H1 (cell line): Measurements from ENCODE around the gene CSNK1D. TPM values are rescaled to one million over a fixed set of nuclear protein-coding genes. Genes with fewer than 3 reads are reported as not detected.

Source experiments
- CTCF ChIA-PET: fragments of 300-600 bp; sonication (Branson Sonifier 250); formaldehyde crosslinking; loops from one replicate; lab custom pipeline; 2021; ENCODE audit not compliant: partially characterized antibody; lab: Charles Lee
- POLR2A ChIA-PET: fragments of 300-600 bp; sonication (Branson Sonifier 250); formaldehyde crosslinking; loops from one replicate; lab custom pipeline; 2021; ENCODE audit warnings: inconsistent platforms; ENCODE audit not compliant: partially characterized antibody; lab: Charles Lee
- DNase-seq, 2 experiments: peaks; one replicate each; pipeline versions ENCODE4 v3.0.0 to v3.0.0-alpha.2; 2010 to 2022; ENCODE audit warnings: low spot score in 2 of 2, low read depth in 1 of 2, mixed read lengths in 1 of 2
- FAIRE-seq: peaks from 2 replicates; lab custom pipeline; 2011; peaks lifted over from hg19 to GRCh38; lab: Jason Lieb, UNC
- H2AFZ ChIP-seq: 2 replicates; pipeline ENCODE4 v1.8.1; 2012; ENCODE audit warnings: low read length, inconsistent platforms
- H2AK5ac ChIP-seq: 2 replicates; pipeline ENCODE4 v1.6.1; 2013; ENCODE audit warnings: low read depth, low read length
- H2BK120ac ChIP-seq: replicated peaks from 2 replicates; pipeline ENCODE3; 2013; ENCODE audit warnings: low read depth, low read length, inconsistent platforms
- H2BK12ac ChIP-seq: 2 replicates; pipeline ENCODE4 v1.6.1; 2013; ENCODE audit warnings: low read depth, low read length
- H2BK15ac ChIP-seq: 2 replicates; pipeline ENCODE4 v1.6.1; 2013; ENCODE audit warnings: low read length
- H2BK20ac ChIP-seq: 2 replicates; pipeline ENCODE4 v1.6.1; 2013; ENCODE audit warnings: low read length
- H2BK5ac ChIP-seq: 2 replicates; pipeline ENCODE4 v1.6.1; 2013; ENCODE audit warnings: low read depth, low read length
- H3K14ac ChIP-seq: 2 replicates; pipeline ENCODE4 v1.6.1; 2013; ENCODE audit warnings: inconsistent platforms; ENCODE audit not compliant: insufficient read length
- H3K18ac ChIP-seq: 2 replicates; pipeline ENCODE4 v1.6.1; 2013; ENCODE audit warnings: low read length; ENCODE audit errors: extremely low read depth
- H3K23ac ChIP-seq: 2 replicates; pipeline ENCODE4 v1.6.1; 2013; ENCODE audit warnings: inconsistent platforms; ENCODE audit not compliant: insufficient read length
- H3K23me2 ChIP-seq: 2 replicates; pipeline ENCODE4 v1.6.1; 2013; ENCODE audit warnings: low read depth, low read length
- H3K27ac ChIP-seq: 2 replicates; pipeline ENCODE4 v1.6.1; 2011; ENCODE audit warnings: low read depth, low read length, inconsistent platforms
- H3K27me3 ChIP-seq, 4 experiments: replicated peaks in 1 of 4; 1 replicate in 1 of 4; 2 replicates in 3 of 4; pipeline versions ENCODE4 v1.6.1 to v1.8.1; 2011 to 2013; ENCODE audit warnings: low read length in 3 of 4, mild to moderate bottlenecking in 3 of 4, inconsistent platforms in 2 of 4, mixed read lengths in 2 of 4, moderate library complexity in 1 of 4; ENCODE audit not compliant: control insufficient read depth in 3 of 4, insufficient read depth in 3 of 4; ENCODE audit errors: extremely low read depth in 1 of 4
- H3K36me3 ChIP-seq, 4 experiments: 2 replicates each; pipeline versions ENCODE4 v1.6.1 to v1.8.1; 2011 to 2013; ENCODE audit warnings: mild to moderate bottlenecking in 4 of 4, low read length in 3 of 4, moderate library complexity in 2 of 4, control low read depth in 1 of 4, inconsistent platforms in 1 of 4; ENCODE audit not compliant: insufficient read depth in 4 of 4, control insufficient read depth in 2 of 4
- H3K4ac ChIP-seq: replicated peaks from 2 replicates; pipeline ENCODE3; 2013; ENCODE audit warnings: low read length, low read depth, mixed read lengths, inconsistent platforms; ENCODE audit not compliant: insufficient read length
- H3K4me1 ChIP-seq, 4 experiments: replicated peaks in 1 of 4; 1 replicate in 1 of 4; 2 replicates in 3 of 4; pipeline versions ENCODE4 v1.6.1 to v1.8.1; 2011 to 2013; ENCODE audit warnings: low read length in 3 of 4, inconsistent platforms in 2 of 4, mixed read lengths in 1 of 4; ENCODE audit not compliant: insufficient read depth in 4 of 4, control insufficient read depth in 3 of 4
- H3K4me2 ChIP-seq, 2 experiments: 2 replicates each; pipeline versions ENCODE4 v1.6.1 to v1.8.1; 2011 to 2013; ENCODE audit warnings: low read depth in 2 of 2, low read length in 2 of 2, control low read depth in 1 of 2, inconsistent platforms in 1 of 2, mild to moderate bottlenecking in 1 of 2; ENCODE audit not compliant: insufficient read depth in 1 of 2
- H3K4me3 ChIP-seq, 4 experiments: fragments of 200-600, 300-600 bp in 1 of 4; sonication (generic), shearing (Covaris generic), sonication (Bioruptor Twin) in 1 of 4; 2 replicates each; pipeline versions ENCODE4 v1.5.1 to v1.8.1; 2011 to 2016; ENCODE audit warnings: low read length in 4 of 4, low read depth in 3 of 4, control low read depth in 2 of 4, inconsistent platforms in 2 of 4, mild to moderate bottlenecking in 2 of 4, mixed read lengths in 1 of 4, moderate library complexity in 1 of 4; ENCODE audit not compliant: insufficient read depth in 2 of 4; ENCODE audit errors: extremely low read depth in 1 of 4
- H3K56ac ChIP-seq: replicated peaks from 2 replicates; pipeline ENCODE3; 2013; ENCODE audit warnings: low read depth, mild to moderate bottlenecking, mixed read lengths, low read length, inconsistent platforms; ENCODE audit not compliant: insufficient read length
- H3K79me1 ChIP-seq: 2 replicates; pipeline ENCODE4 v1.6.1; 2013; ENCODE audit warnings: low read depth, low read length, control low read depth
- H3K79me2 ChIP-seq, 2 experiments: 2 replicates each; pipeline versions ENCODE4 v1.6.1 to v1.8.1; 2012 to 2013; ENCODE audit warnings: low read length in 2 of 2, mild to moderate bottlenecking in 2 of 2, inconsistent platforms in 1 of 2; ENCODE audit not compliant: insufficient read depth in 2 of 2, control insufficient read depth in 1 of 2
- H3K9ac ChIP-seq, 4 experiments: replicated peaks in 1 of 4; 1 replicate in 1 of 4; 2 replicates in 3 of 4; pipeline versions ENCODE4 v1.6.1 to v1.8.1; 2011 to 2013; ENCODE audit warnings: low read depth in 3 of 4, low read length in 3 of 4, control low read depth in 2 of 4, mild to moderate bottlenecking in 2 of 4, moderate library complexity in 2 of 4, inconsistent platforms in 1 of 4; ENCODE audit errors: extremely low read depth in 1 of 4
- H3K9me3 ChIP-seq, 2 experiments: 2 replicates each; pipeline versions ENCODE4 v1.6.1 to v1.8.1; 2012 to 2013; ENCODE audit warnings: mild to moderate bottlenecking in 2 of 2, moderate library complexity in 2 of 2, control low read depth in 1 of 2, inconsistent platforms in 1 of 2, low read depth in 1 of 2, low read length in 1 of 2, mixed read lengths in 1 of 2; ENCODE audit not compliant: insufficient read depth in 2 of 2
- H4K20me1 ChIP-seq, 2 experiments: replicated peaks in 1 of 2; 2 replicates each; pipeline versions ENCODE3 to v1.8.1; 2011 to 2013; ENCODE audit warnings: inconsistent platforms in 2 of 2, low read length in 2 of 2, mild to moderate bottlenecking in 1 of 2; ENCODE audit not compliant: insufficient read depth in 2 of 2, control insufficient read depth in 1 of 2
- H4K5ac ChIP-seq: 2 replicates; pipeline ENCODE4 v1.6.1; 2013; ENCODE audit warnings: low read length, low read depth, mixed read lengths, inconsistent platforms; ENCODE audit not compliant: insufficient read length
- H4K8ac ChIP-seq: 2 replicates; pipeline ENCODE4 v1.8.0; 2013; ENCODE audit warnings: mild to moderate bottlenecking, moderate library complexity, low read length, inconsistent platforms; ENCODE audit not compliant: insufficient read depth; ENCODE audit errors: extremely low read depth
- H4K91ac ChIP-seq: replicated peaks from 2 replicates; pipeline ENCODE3; 2013; ENCODE audit warnings: low read length, mixed read lengths, inconsistent platforms; ENCODE audit not compliant: insufficient read length
- ASH2L ChIP-seq: fragments of 200-600, 300-600 bp; sonication (generic); IDR thresholded peaks from one replicate; pipeline ENCODE4 v1.7.1; 2017; ENCODE audit warnings: low read length
- BACH1 ChIP-seq: IDR thresholded peaks from 2 replicates; pipeline ENCODE4 v1.6.1; 2012; ENCODE audit warnings: low read length, improper control_type of control experiment
- CEBPB ChIP-seq: IDR thresholded peaks from 2 replicates; pipeline ENCODE4 v1.6.1; 2012; ENCODE audit warnings: low read depth, low read length
- EP300 ChIP-seq, 2 experiments: IDR thresholded peaks; 1 replicate in 1 of 2; 2 replicates in 1 of 2; pipeline ENCODE4 v1.6.1; 2011 to 2012; ENCODE audit warnings: low read depth in 2 of 2, low read length in 2 of 2, mild to moderate bottlenecking in 2 of 2, borderline replicate concordance in 1 of 2, inconsistent platforms in 1 of 2, moderate library complexity in 1 of 2
- KDM4A ChIP-seq: IDR thresholded peaks from one replicate; pipeline ENCODE4 v1.7.1; 2012; ENCODE audit warnings: low read depth, mild to moderate bottlenecking, moderate library complexity, low read length, inconsistent platforms; ENCODE audit not compliant: severe bottlenecking
- POLR2AphosphoS5 ChIP-seq: IDR thresholded peaks from 2 replicates; pipeline ENCODE4 v1.6.1; 2011; ENCODE audit warnings: low read depth, low read length
- RAD21 ChIP-seq, 2 experiments: IDR thresholded peaks in 1 of 2; conservative IDR thresholded peaks in 1 of 2; 2 replicates each; pipeline ENCODE4 v1.6.1; 2011; ENCODE audit warnings: low read depth in 2 of 2, low read length in 2 of 2, improper control_type of control experiment in 1 of 2, inconsistent platforms in 1 of 2, mild to moderate bottlenecking in 1 of 2, moderate library complexity in 1 of 2
- RBBP5 ChIP-seq: IDR thresholded peaks from 2 replicates; pipeline ENCODE4 v1.7.1; 2012; ENCODE audit warnings: low read depth, mild to moderate bottlenecking, inconsistent platforms, low read length, moderate library complexity, borderline replicate concordance
- SAP30 ChIP-seq: fragments of 300-600 bp; sonication (generic); IDR thresholded peaks from 2 replicates; pipeline ENCODE4 v1.7.1; 2012; ENCODE audit warnings: low read length, moderate library complexity, mild to moderate bottlenecking, inconsistent platforms; ENCODE audit not compliant: insufficient read depth, insufficient replicate concordance
- SIN3A ChIP-seq, 2 experiments: IDR thresholded peaks in 1 of 2; conservative IDR thresholded peaks in 1 of 2; 2 replicates each; pipeline ENCODE4 v1.6.1; 2011 to 2012; ENCODE audit warnings: low read length in 2 of 2, improper control_type of control experiment in 1 of 2, low read depth in 1 of 2, mild to moderate bottlenecking in 1 of 2
- WGBS, 2 experiments: shearing (Covaris generic) in 1 of 2; methylation state at CpG; one replicate each; pipeline versions ENCODE4 v1.1.6 to v1.1.7; 2013 to 2015; ENCODE audit warnings: low lambda C conversion rate in 2 of 2, mixed read lengths in 2 of 2, inconsistent platforms in 1 of 2, low coverage in 1 of 2, missing lambda C conversion rate in 1 of 2; ENCODE audit not compliant: insufficient replicate concordance in 2 of 2, insufficient coverage in 1 of 2, insufficient read length in 1 of 2; ENCODE audit errors: extremely low coverage in 1 of 2, missing lambda C conversion rate in 1 of 2; 5-methylcytosine and 5-hydroxymethylcytosine counted together
- polyA plus RNA-seq, 7 experiments: library from polyadenylated mRNA; depleted of rRNA in 3 of 7; stranded (reverse) in 5 of 7; unstranded in 2 of 7; fragments of >200 nt in 5 of 7; fragments of 200-250 nt in 2 of 7; gene quantifications; 1 replicate in 5 of 7; 2 replicates in 1 of 7; 4 replicates in 1 of 7; pipeline versions ENCODE4 v1.2.1 to v1.2.3, GENCODE V29; 2011 to 2013; ENCODE audit warnings: missing spikeins in 2 of 7, mixed read lengths in 2 of 7
- total RNA-seq: library from RNA; stranded (reverse); fragmentation: NEBNext Ultra II Directional; extraction: Animal tissue kit (Norgen Biotek cat#: 25700); gene quantifications from 2 replicates; pipeline ENCODE4 v1.2.1, GENCODE V29; 2021

CSNK1D gene
- total and polyA plus RNA-seq, 2 of the 8 experiments (the other 6 are each of a cell fraction or from before 2014, with no cell fraction given) = 73.5 to 103 TPM

GRCh38 chr17:82272495-82273326, 789 bp downstream of the CSNK1D start:
- CTCF ChIA-PET = no interaction called here
- Histone ChIP-seq H3K79me1 (peaks cover 17% of the 10 kb centered on the region), H3K27me3 (peaks cover 0 to 5% (median 5%) of the 10 kb centered on the region in 4 experiments; a peak in 3 of 7 replicates), H3K4me2 (peak overlapping the region; percentile 71 to 75), H4K91ac (peak overlapping the region; percentile 57), H2BK5ac (peak overlapping the region; percentile 95), H4K5ac (no peak overlapping the region), H4K20me1 (peaks cover 34 to 37% of the 10 kb centered on the region in 2 experiments), H3K79me2 (peaks cover 46 to 50% of the 10 kb centered on the region in 2 experiments), H3K14ac (no peak overlapping the region), H2BK15ac (no peak overlapping the region), H3K4me3 (peak overlapping the region; percentile 84 to 95 (median 89)), H2BK12ac (no peak overlapping the region), H3K23me2 (peaks cover 6% of the 10 kb centered on the region), H2BK120ac (no peak overlapping the region), H3K4me1 (peaks cover 0 to 30% (median 7%) of the 10 kb centered on the region in 4 experiments; a peak in 6 of 7 replicates), H3K56ac (no peak overlapping the region), H2BK20ac (no peak overlapping the region), H3K36me3 (peaks cover 3 to 23% (median 5%) of the 10 kb centered on the region in 4 experiments; a peak in 3 of 8 replicates), H2AFZ (no peak overlapping the region), H3K4ac (no peak overlapping the region), H3K9me3 (no peaks in the 10 kb centered on the region), H3K27ac (peak overlapping the region; percentile 95; the same call in 1 of the 2 replicates), H4K8ac (peak overlapping the region; percentile 99; the same call in 1 of the 2 replicates), H3K18ac (no peak overlapping the region), H3K9ac (peak overlapping the region; percentile 85 to 91 (median 90)), H2AK5ac (peak overlapping the region; percentile 77; the same call in 1 of the 2 replicates), H3K23ac (no peak overlapping the region)
- DNase-seq = no peak
- no peak for FAIRE-seq
- 1% methylated on average over 15 of the region's 57 CpGs; no CpG with 5 or more reads in 1 of the 2 experiments for WGBS, 2 experiments
- POLR2A ChIA-PET = interaction anchor here (0.7 to 6.4 kb wide), 16 partner anchors 9 to 146 kb away, joined by 3 to 41 read pairs (median 4); partner anchors contain the start of genes CCDC57, HEXD and OGFOD3
- TF ChIP-seq KDM4A (no peak), EP300 (IDR thresholded peaks at IDR 0.05; ENCODE audit: borderline replicate concordance in 1 of 2, low read depth in 2 of 2, low read length in 2 of 2) (no peak), BACH1 (no peak), SAP30 (peak; percentile 84), SIN3A (conservative IDR thresholded peaks at IDR 0.05 in 1 of 2, IDR thresholded peaks at IDR 0.05 in 1 of 2; ENCODE audit: low read depth in 1 of 2, low read length in 2 of 2) (no peak), ASH2L (no peak), POLR2AphosphoS5 (peak; percentile 57; the same call in 1 of the 2 replicates), CEBPB (no peak), RAD21 (IDR thresholded peaks at IDR 0.05 in 1 of 2, conservative IDR thresholded peaks at IDR 0.05 in 1 of 2; ENCODE audit: low read depth in 2 of 2, low read length in 2 of 2) (no peak), RBBP5 (0 out of 2 replicates have a peak, but pooled peaks have one; percentile 3)
